SU-DHL-6 (cell line): ENCODE measurements around the gene SH3RF3.

Source experiments
- H2AFZ ChIP-seq: fragments of 200-600 bp; sonication (generic); 2 replicates; pipeline ENCODE4 v1.6.1; 2014; ENCODE audit warnings: low read depth, mild to moderate bottlenecking, moderate library complexity, mixed read lengths, antibody characterized with exemption, low read length; ENCODE audit not compliant: severe bottlenecking
- H3F3A ChIP-seq: fragments of 200-600 bp; shearing (Covaris generic); 2 replicates; pipeline ENCODE4 v1.6.0; 2016; ENCODE audit warnings: antibody characterized with exemption, mild to moderate bottlenecking; ENCODE audit not compliant: insufficient read depth
- H3K27ac ChIP-seq: fragments of 200-600 bp; sonication (generic); 2 replicates; pipeline ENCODE4 v1.5.1; 2016; ENCODE audit warnings: low read depth, mild to moderate bottlenecking, low read length, moderate library complexity, mixed read lengths
- H3K27me3 ChIP-seq: fragments of 200-600 bp; sonication (generic), shearing (Covaris generic); 2 replicates; pipeline ENCODE4 v1.6.0; 2014; ENCODE audit warnings: mild to moderate bottlenecking, low read length
- H3K36me3 ChIP-seq: fragments of 200-600 bp; sonication (generic); 2 replicates; pipeline ENCODE4 v1.6.1; 2014; ENCODE audit warnings: mild to moderate bottlenecking, low read length, mixed read lengths
- H3K4me2 ChIP-seq: fragments of 300-600, 200-600 bp; shearing (Covaris generic), sonication (generic); 2 replicates; pipeline ENCODE4 v1.6.0; 2014; ENCODE audit warnings: low read length, low read depth, mild to moderate bottlenecking; ENCODE audit not compliant: poor library complexity, severe bottlenecking
- H3K4me3 ChIP-seq: fragments of 200-600 bp; sonication (generic); 2 replicates; pipeline ENCODE4 v1.5.1; 2014; ENCODE audit warnings: antibody characterized with exemption, low read length, mild to moderate bottlenecking, mixed read lengths; ENCODE audit not compliant: insufficient read depth, poor library complexity, severe bottlenecking
- H3K79me2 ChIP-seq: fragments of 200-600 bp; sonication (generic); 2 replicates; pipeline ENCODE4 v1.6.1; 2014; ENCODE audit warnings: mild to moderate bottlenecking, low read length, moderate library complexity; ENCODE audit not compliant: insufficient read depth
- H3K9ac ChIP-seq: fragments of 200-600 bp; sonication (generic); 2 replicates; pipeline ENCODE4 v1.7.0; 2014; ENCODE audit warnings: mild to moderate bottlenecking, low read length
- H3K9me2 ChIP-seq: fragments of 200-600 bp; sonication (generic); replicated peaks from 2 replicates; pipeline ENCODE4 v1.6.1; 2014; ENCODE audit warnings: low read length; ENCODE audit not compliant: insufficient read depth
- H3K9me3 ChIP-seq: fragments of 200-600 bp; sonication (generic); 2 replicates; pipeline ENCODE4 v1.6.1; 2014; ENCODE audit warnings: low read length, mixed read lengths; ENCODE audit not compliant: insufficient read depth
- H4K20me1 ChIP-seq: fragments of 200-600 bp; sonication (generic); 2 replicates; pipeline ENCODE4 v1.6.1; 2014; ENCODE audit warnings: low read depth, mild to moderate bottlenecking, antibody characterized with exemption, low read length, moderate library complexity, mixed read lengths
- CTCF ChIP-seq: fragments of 200-600 bp; sonication (generic); IDR thresholded peaks from one replicate; pipeline ENCODE4 v1.5.1; 2017; ENCODE audit warnings: antibody characterized with exemption, mild to moderate bottlenecking, low read length, moderate library complexity; ENCODE audit not compliant: insufficient read depth, poor library complexity, severe bottlenecking
- EZH2phosphoT487 ChIP-seq: fragments of 200-600 bp; sonication (generic), shearing (Covaris generic); conservative IDR thresholded peaks from 2 replicates; pipeline ENCODE4 v1.6.1; 2018; ENCODE audit warnings: mild to moderate bottlenecking, antibody characterized with exemption, low read length, moderate library complexity, mixed read lengths

SH3RF3 gene

GRCh38 chr2:109208951-109209335 lies 79.9 kb downstream of the SH3RF3 start:
- H3F3A ChIP-seq = no peaks in the 10 kb centered on the region
- H3K27me3 ChIP-seq = no peaks in the 10 kb centered on the region
- H3K36me3 ChIP-seq = no peaks in the 10 kb centered on the region
- H3K9me2 ChIP-seq = no peaks in the 10 kb centered on the region
- no peak overlapping the region for H3K4me3 ChIP-seq
- H3K79me2 ChIP-seq = no peaks in the 10 kb centered on the region
- H3K4me2 ChIP-seq = no peak overlapping the region
- H3K9ac ChIP-seq = no peak overlapping the region
- no peaks in the 10 kb centered on the region for H3K9me3 ChIP-seq
- no peaks in the 10 kb centered on the region for H4K20me1 ChIP-seq
- H3K27ac ChIP-seq = no peak overlapping the region
- H2AFZ ChIP-seq = no peak overlapping the region
- TF ChIP-seq CTCF = no peak
- no peak for TF ChIP-seq EZH2phosphoT487

- TF ChIP-seq EZH2phosphoT487 = no peak
- TF ChIP-seq CTCF = no peak
- no peaks in the 10 kb centered on the region for H3F3A ChIP-seq
- no peaks in the 10 kb centered on the region for H3K9me3 ChIP-seq
- no peaks in the 10 kb centered on the region for H4K20me1 ChIP-seq
- no peak overlapping the region for H3K27ac ChIP-seq
- H2AFZ ChIP-seq = no peak overlapping the region
- H3K36me3 ChIP-seq = no peaks in the 10 kb centered on the region
- H3K4me3 ChIP-seq = no peak overlapping the region
- H3K9me2 ChIP-seq = no peaks in the 10 kb centered on the region
- H3K79me2 ChIP-seq = no peaks in the 10 kb centered on the region
- H3K4me2 ChIP-seq = no peak overlapping the region
- no peaks in the 10 kb centered on the region for H3K27me3 ChIP-seq
- no peak overlapping the region for H3K9ac ChIP-seq
Observed at GRCh38 chr2:109209412-109209811, 80.4 kb downstream of the SH3RF3 start.

- no peak overlapping the region for H3K4me2 ChIP-seq
- no peak overlapping the region for H3K4me3 ChIP-seq
- no peaks in the 10 kb centered on the region for H3K27me3 ChIP-seq
- no peaks in the 10 kb centered on the region for H3K9me3 ChIP-seq
- H3K9me2 ChIP-seq = no peaks in the 10 kb centered on the region
- no peaks in the 10 kb centered on the region for H4K20me1 ChIP-seq
- no peaks in the 10 kb centered on the region for H3F3A ChIP-seq
- H3K27ac ChIP-seq = no peak overlapping the region
- H3K9ac ChIP-seq = no peak overlapping the region
- no peaks in the 10 kb centered on the region for H3K79me2 ChIP-seq
- H2AFZ ChIP-seq = no peak overlapping the region
- no peaks in the 10 kb centered on the region for H3K36me3 ChIP-seq
- TF ChIP-seq CTCF (no peak), EZH2phosphoT487 (no peak)
Observed at GRCh38 chr2:109209941-109210340, 80.9 kb downstream of the SH3RF3 start.
